Measurements from ENCODE around the gene ZNF560.

DNA sequence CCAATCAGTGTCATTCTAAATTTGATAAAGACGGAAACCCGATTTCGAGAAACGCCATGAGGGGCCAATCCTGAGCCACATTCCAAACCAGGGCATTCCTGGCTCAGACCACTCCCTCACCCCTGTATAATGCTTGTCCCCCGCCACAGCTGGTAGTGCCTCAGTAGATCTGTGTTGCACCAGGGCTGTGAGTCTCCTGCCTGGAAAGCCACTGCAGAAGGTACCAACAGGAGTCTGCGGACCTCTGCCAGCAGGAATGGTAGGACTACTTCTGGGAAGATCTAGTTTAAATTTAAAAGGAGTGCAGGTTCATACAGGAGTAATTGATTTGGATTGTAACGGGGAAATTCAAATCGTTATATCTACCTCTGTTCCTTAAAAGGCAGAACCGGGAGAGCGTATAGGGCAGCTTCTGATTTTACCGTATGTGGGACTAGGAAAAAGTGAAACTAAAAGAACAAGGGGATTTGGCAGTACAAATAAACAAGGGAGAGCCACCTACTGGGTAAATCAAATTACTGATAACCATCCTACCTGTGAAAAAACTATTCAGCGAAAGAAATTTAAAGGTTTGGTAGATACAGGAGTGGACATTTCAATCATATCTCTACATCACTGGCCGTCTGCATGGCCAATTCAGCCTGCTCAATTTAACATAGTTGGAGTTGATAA is 42.3 kb downstream of the ZNF560 start:
- TF ChIP-seq POLR2A (IDR thresholded peaks at IDR 0.05; ENCODE audit: low read depth, low read length) = no peak
- no peak for TF ChIP-seq POLR2AphosphoS5 (IDR thresholded peaks at IDR 0.05; ENCODE audit: low read depth, low read length)
- TF ChIP-seq TAF1 (IDR thresholded peaks at IDR 0.05; ENCODE audit: low read depth, low read length) = no peak
- no peak for TF ChIP-seq SPI1 (IDR thresholded peaks at IDR 0.05; ENCODE audit: low read depth, low read length)
- TF ChIP-seq PAX5 (IDR thresholded peaks at IDR 0.05; ENCODE audit: insufficient read depth, low read length, severe bottlenecking) = no peak
- TF ChIP-seq POU2F2 (IDR thresholded peaks at IDR 0.05; ENCODE audit: low read depth, low read length) = no peak
